HG03457 (cell line): ENCODE data around the gene PHLPP2.

Source experiments
- ATAC-seq: cut with Tn5 transposase; IDR thresholded peaks from one replicate; pipeline ENCODE4 v1.9.1; 2021; ENCODE audit warnings: moderate number of reproducible peaks; ENCODE audit not compliant: unreplicated experiment

The PHLPP2 gene, protein sequence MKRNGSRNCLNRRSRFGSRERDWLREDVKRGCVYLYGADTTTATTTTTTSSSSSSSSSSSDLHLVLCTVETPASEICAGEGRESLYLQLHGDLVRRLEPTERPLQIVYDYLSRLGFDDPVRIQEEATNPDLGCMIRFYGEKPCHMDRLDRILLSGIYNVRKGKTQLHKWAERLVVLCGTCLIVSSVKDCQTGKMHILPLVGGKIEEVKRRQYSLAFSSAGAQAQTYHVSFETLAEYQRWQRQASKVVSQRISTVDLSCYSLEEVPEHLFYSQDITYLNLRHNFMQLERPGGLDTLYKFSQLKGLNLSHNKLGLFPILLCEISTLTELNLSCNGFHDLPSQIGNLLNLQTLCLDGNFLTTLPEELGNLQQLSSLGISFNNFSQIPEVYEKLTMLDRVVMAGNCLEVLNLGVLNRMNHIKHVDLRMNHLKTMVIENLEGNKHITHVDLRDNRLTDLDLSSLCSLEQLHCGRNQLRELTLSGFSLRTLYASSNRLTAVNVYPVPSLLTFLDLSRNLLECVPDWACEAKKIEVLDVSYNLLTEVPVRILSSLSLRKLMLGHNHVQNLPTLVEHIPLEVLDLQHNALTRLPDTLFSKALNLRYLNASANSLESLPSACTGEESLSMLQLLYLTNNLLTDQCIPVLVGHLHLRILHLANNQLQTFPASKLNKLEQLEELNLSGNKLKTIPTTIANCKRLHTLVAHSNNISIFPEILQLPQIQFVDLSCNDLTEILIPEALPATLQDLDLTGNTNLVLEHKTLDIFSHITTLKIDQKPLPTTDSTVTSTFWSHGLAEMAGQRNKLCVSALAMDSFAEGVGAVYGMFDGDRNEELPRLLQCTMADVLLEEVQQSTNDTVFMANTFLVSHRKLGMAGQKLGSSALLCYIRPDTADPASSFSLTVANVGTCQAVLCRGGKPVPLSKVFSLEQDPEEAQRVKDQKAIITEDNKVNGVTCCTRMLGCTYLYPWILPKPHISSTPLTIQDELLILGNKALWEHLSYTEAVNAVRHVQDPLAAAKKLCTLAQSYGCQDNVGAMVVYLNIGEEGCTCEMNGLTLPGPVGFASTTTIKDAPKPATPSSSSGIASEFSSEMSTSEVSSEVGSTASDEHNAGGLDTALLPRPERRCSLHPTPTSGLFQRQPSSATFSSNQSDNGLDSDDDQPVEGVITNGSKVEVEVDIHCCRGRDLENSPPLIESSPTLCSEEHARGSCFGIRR (N-terminal part only)

DNA sequence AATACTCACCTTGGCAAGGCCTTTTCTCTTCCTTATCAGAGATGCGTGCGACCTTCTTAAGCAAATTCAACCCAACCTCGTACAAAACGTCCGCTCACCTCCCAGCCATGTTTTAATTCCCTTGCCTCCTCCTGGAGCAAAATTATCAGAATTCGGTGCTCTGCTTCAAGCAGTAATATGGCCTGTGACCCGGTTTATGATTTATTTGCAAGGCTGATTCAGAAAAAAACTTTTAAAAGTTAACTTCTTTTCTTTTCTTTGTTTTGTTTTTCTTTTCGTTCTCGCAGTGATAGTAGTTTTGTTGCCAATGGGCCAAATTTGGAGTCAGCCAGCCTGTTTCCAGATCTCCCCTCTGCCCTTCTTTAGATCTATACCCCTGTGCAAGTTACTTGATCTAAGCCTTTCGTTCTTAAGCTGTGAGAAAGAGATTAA, at the start of gene PHLPP2:
TSS of gene PHLPP2 (minus strand) at position 382 of the 432 bp plus-strand sequence. CDS start 9,906 bp downstream, outside the sequence.
- no peak for ATAC-seq

DNA sequence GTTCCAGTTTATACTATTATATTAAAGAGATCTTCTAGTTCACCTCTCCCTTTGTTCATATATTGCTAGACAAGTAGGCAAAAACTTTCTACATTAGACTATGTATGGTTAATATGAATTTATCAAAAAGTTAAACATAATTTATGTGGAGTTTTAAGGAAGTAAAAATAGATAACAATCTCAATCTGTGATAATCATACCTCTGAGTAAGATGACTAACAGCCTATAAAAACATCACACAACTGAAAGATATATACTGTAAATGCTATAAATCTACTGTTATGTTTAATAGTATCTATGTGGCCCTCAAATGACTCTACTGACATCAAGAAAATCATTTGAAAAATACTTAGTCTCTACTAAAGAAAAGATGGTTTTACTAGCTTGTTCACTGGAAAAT, 47.1 kb upstream of the PHLPP2 start:
- ATAC-seq: no peak

DNA sequence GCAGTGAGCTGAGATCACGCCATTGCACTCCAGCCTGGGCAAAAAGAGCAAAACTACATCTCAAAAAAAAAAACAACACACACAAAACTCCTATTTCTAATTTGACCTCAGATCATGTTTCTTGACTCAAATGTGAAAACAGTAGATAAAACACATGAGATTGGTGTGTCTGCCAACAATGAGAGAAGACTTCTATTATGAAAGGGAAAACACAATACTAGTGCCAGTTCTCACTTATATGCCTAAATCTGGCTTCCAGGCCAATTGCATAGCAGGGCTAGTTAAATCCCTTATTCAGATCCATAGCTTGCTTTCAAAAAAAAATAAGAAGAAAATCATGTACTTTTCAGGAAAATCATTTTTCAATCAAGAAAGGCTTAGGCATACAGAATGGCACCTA, 44.7 kb upstream of the PHLPP2 start:
- ATAC-seq: no peak

DNA sequence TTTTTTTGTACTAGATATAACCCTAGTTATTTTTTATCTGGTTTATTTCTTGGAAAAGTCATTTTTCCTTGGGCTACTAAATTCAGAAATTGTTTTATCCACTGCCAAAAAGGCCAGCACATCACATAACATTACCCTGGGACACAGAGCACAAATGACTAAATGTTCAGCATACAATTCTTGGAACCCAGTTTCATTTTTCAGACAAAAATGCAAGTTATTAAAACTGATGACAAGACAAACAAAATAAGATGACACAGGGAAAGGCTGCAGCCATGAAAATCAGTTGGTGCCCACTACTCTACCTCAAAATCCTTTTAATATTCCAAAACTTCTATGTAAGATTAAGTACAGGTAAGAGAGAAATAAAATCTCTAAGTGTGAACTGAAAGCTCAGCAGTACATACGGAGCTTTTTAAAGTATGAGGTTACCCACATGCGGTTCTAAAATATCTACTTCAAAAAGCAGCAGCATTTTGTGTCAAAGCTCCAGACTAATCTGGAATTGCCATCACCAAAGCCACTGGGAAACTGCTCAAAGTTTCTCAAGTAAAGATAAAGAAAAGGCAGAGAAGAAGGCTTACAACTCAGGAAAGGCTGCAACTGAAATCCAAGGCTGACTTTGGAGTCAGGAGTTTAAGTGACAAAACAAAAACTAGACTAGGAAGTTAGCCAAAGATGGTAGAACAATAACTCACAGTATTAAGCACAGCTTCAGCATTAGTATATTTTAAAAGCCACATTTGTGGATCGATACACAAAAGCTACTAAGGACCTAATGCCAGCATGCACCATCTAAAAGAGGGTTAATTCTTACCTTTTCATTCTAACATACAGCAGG, 42.8 kb upstream of the PHLPP2 start:
- no peak for ATAC-seq

DNA sequence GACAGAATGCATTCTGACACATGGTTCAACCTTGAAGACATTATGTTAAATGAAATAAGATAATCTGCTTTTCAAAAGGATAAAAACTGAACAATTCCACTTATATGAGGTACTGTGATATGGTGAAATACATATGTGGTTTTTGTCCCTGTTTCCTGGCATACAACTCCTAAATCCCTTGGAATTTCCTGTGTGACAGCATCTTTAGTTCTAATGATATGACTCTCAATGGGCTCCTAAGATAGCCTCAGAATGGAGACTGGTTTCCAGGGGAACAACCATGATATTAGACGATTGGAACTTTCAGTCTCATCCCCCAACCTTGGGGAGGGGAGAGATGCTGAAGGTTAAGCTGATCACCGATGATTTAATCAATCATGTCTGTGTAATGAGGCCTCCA, 37.7 kb upstream of the PHLPP2 start:
- ATAC-seq: no peak

DNA sequence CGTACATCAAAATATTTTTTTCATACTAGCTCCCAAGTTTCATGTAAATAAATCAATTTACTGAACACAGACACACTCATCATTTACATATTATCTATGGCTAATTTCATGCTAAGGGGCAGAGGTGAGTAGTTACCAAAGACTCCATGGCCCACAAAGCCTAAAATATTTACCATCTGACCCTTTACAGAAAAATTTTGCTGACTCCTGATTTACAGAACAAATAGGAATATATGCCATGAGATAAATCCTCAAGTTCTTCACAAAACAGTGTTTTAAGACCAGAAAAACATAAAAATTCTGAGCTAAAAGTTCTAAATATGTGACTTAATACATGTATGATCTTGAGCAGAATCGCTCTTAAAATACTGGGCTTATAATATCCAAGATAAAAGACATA, 36.6 kb upstream of the PHLPP2 start:
- ATAC-seq: no peak

DNA sequence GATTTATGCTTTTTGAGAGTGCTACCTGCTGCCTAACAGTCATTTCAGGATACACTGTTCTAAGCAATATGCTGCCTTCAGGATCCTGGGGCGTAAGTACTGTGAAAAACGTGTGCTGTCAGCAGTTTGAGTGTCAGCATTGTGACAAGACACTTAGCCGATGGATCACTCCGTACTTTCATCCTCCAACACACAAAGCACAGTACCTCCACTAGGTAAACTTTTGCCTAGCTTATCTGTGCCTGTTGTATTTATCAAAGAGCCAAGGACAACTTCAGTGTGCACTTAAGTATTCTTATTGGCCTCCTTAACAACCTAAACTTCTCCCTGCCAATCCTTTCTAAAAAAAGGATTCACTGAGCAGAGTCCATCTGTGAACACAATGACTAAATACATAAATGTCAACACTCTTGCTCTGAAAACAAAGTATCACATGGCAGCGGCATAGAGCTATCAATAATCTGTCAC, 33.8 kb upstream of the PHLPP2 start:
- ATAC-seq: no peak

DNA sequence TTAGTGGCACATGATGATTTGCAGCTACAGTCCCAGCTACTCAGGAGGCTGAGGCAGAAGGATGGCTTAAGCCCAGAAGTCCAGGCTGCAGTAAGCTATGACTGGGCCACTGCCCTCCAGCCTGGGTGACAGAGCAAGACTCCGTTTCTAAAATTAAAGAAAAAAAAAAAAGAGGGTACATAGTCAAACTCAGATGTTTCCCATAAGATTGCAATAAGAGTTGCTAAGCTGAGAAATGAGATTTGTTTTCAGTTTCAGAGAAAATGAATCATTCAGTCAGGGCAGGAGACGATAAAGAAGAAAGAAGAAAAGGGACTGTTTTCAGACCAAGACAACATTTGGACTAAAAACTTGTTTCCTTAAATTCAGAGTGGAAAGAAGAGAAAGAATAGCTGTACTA, 30.2 kb upstream of the PHLPP2 start:
- no peak for ATAC-seq

DNA sequence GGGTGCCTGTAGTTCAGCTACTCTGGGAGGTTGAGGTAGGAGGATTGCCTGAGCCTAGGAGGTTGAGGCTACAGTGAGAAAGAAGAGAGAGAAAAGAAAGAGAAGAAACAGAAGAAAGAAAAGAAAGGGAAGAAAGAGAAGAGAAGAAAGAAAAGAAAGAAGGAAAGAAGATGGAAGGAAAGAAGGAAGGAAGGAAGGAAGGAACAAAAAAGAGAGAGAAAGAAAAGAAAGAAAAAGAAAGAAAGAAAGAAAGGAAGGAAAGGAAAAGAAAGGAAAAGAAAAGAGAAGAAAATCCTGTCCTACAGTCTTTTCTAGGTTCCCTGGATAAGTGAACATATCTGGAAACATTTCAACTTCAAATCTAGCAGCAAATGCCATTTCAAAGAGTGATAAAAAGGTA, 29.6 kb upstream of the PHLPP2 start:
- no peak for ATAC-seq

DNA sequence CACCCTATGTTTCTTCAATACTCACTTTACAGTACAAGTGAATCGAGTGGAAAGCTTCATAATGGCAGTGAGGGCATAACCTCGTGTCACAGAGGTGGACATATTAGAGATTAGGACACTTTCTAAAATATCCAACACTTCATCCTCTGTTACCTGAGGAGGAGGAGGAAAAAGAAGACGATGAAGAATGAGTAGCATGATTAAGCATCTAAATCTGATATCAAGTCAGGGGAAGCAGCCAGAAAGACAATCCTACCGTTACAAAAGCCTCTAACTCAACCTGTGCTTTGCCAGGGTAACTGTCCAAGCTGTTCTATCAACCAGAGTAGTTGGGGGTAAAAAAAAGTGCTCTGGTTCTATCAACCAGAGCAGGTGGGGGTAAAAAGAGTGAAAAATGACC, 23.7 kb upstream of the PHLPP2 start:
- ATAC-seq: no peak

DNA sequence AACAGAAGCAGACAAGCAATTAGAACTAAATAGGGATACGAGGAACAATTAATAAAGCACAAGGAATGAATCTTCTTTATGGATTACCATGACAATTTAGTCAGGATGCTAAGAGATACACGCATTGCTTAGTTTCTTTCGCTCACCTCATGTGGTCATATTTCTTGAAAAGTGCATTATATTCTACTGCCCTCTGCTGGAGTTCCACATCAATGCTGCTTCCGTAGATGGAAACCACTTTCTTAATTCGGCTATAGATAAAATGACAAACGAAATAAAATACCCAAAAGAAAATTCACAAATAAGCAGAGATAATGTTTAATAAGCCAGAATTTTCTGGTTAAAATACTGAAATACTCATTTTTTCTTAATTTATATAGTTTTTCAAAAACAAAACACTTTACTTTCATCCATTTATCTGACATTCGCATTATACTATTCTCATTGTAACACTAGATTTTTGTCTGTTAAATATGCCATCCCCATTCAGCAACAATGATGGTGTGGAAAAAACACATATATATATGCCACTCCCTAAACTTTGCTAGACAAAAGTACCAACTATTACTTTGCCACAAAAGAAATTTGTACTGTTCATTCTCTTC, 22.0 kb upstream of the PHLPP2 start:
- no peak for ATAC-seq

DNA sequence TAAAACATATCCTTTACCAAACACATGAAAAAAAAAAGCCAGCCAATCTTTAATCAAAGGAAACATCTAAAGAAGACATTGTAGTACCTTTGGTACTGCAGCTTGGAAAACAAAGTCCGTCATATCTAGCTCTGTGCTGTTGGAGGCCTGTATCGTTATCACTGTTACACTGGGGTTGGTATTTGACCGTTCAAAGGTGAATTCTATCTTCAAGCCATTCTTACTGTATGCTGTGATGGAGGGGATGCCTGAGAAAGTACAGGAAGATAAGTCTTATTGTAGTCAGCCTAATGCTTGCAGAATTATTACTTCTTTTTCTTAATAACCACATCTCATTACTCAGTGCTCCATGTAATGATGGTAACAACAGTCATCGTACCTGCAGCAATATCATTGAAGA, 14.4 kb upstream of the PHLPP2 start:
- ATAC-seq: no peak

DNA sequence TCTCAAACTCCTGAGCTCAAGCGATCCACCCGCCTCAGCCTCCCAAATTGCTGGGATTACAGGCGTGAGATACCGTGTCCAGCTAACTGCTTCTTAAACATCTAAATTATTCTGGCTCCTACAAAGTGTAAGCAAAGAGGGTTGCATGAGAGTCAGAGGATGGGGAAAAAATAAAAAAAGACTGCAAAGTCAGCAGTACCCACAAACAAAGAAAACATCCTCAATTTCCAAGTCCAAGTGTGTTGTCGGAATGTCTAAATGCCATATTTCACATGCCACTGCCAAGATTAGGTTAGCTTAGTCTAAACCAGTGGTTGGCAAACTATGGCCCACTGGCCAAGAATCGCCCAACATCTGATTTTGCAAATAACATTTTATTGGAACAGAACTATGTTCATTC, 13.0 kb upstream of the PHLPP2 start:
- no peak for ATAC-seq

DNA sequence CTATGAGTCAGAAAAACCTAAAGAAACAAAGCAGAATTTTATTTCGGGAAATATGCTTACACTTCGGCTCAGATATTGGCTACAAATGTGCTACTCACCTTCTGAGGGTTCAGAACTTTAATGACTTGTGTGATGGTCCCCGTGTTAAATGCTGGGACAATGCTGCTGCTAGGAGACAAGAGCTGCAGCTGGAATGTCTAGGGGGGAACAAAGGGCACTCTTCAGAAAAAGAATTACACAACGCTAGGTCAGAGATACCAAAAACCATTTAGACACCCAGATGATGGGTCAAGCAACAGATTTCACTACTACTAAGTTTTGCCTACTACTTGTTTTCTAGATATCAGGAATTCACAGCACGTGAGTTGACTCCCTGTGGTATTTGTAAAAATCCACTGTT, 10.0 kb upstream of the PHLPP2 start:
- ATAC-seq: no peak

DNA sequence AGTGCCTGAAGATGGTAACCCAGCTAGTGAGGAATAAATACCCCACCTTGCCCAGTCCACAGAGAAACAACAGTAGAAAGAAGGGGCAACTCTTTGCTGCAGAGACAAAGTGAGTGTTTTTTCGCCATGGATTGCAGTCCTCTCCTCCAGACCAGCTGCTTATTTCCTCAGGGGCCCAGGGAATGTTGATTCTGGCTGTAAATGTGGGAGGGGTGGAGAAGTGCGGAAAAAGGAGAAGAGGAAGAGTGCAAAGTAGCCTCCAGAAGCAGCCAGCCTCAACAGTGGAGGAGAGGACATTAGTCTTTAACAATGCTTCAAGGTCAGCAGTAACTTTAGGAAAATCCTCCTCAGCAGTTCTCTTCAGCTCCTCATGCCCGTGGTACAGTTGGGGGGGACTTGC, 8.1 kb upstream of the PHLPP2 start:
- no peak for ATAC-seq

DNA sequence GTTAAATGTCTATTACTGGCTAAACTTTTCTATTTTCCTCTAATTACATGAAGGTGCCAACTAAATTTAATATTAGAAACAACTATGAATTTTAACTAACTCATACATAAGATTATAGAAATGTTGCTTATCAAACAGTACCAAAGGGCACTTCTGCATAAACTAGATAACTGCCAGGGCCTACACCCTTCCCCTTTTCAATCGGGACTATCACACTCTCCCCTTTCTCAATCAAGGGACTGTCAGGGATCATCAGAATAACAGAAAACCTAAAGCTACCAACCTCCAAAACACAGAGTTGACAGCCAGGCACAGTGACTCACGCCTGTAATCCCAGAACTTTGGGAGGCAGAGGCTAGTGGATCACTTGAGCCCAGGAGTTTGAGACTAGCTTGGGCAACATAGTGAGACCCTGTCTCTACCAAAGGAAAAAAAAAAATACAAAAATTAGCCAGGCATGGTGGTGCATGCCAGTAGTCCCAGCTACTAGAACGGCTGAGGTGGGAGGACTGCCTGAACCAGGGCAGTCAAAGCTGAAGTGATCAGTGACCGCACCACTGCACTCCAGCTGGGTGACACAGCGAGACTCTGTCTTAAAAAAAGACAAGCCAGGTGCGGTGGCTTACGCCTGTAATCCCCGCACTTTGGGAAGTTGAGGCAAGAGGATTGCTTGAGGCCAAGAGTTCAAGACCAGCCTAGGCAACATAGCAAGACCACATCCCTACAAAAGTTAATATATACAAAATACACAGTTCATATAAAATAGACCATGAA, 3.2 kb upstream of the PHLPP2 start:
- no peak for ATAC-seq

DNA sequence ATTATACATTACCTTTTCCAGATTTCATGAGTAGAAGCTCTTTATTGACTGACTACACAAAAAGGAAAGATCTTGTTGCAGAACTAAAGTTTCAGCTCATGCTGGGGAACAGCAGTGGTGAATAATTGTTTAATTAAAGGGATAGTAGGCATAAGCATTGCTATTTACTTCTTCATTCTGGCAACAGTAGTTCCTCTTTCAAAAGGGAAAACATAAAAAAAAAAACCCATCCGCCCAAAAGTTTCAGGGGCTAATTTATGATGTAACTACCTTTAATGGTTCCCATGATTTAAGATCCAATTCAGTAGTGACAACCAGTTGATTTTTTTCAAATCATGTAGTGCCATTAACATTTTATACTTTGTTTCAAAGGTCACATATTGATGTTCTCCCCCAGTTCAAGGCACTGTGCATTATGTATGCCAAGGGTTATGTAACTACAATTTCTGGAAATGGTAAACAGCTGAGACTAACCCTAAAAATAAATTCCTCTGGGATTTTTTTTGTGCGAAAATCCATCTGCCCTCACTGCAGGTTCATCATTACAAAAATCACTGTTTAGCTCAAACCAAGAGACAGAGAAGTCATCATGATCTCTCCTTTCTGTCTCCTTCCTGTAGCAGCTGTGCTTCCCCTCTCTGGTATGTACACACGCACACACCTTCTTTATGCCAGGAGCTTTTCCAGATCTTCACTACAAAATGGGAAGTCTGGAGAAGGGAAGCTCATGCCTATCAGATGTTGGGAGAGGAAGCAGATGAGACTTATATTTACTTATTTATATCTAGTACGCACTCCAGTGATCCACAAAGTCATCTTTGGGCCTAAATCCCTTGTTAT, 2.2 kb upstream of the PHLPP2 start:
- ATAC-seq: no peak
